Measurements from ENCODE around the gene BCL11A.

GRCh38 chr2:60474301-60474700, 79.2 kb downstream of the BCL11A start:
- TF ChIP-seq POLR2A (IDR thresholded peaks at IDR 0.05; ENCODE audit: low read length) (no peak), GATA1 (IDR thresholded peaks at IDR 0.05; ENCODE audit: low read depth, low read length) (no peak)

All from erythroblast (primary cell).